ENCODE data around the gene IL7R.

DNA sequence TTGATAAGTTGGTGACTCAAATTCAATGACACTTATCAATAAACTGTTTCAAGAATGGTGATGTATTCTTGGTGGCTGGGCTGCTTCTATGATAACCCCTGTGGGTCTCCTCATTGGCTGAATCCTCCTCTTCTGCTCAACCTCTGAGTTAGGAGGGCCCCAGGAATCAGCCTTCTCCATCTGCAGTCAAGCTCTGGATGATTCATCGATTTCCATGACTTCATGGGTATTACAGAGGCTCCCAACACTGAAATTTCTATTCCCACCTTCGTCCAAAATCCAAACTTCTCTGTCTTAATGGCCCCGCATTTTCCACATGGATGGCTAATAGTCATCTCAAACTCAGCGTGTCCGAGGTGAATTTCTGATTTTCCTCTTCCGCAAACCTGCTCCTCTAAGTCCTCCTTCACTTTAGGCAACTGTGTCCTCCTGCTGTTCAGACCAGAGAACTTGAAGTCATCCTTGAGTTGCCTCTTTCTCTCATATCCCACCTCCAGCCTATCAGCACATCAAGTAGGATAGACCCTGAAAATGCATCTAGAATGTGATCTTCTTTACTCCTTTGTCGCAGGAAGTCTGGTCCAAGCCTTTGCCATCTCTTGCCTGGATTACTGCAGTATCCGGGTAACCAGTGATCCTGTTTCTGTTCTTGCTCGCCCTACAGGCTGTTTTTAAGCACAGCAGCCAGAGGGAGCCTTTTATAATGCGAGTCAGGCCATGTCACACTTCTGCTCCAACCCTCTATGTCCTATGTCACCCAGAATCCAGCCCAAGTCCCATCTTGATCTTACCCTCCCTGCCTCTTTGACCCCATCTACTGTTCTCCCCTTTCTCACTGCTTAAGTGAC, 41.4 kb upstream of the IL7R start:
- TF ChIP-seq, protein P1, sequence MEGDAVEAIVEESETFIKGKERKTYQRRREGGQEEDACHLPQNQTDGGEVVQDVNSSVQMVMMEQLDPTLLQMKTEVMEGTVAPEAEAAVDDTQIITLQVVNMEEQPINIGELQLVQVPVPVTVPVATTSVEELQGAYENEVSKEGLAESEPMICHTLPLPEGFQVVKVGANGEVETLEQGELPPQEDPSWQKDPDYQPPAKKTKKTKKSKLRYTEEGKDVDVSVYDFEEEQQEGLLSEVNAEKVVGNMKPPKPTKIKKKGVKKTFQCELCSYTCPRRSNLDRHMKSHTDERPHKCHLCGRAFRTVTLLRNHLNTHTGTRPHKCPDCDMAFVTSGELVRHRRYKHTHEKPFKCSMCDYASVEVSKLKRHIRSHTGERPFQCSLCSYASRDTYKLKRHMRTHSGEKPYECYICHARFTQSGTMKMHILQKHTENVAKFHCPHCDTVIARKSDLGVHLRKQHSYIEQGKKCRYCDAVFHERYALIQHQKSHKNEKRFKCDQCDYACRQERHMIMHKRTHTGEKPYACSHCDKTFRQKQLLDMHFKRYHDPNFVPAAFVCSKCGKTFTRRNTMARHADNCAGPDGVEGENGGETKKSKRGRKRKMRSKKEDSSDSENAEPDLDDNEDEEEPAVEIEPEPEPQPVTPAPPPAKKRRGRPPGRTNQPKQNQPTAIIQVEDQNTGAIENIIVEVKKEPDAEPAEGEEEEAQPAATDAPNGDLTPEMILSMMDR (IDR thresholded peaks at IDR 0.05) = peak in 3 of 6 experiments; percentile 23 to 54 (median 28)
- no peak for TF ChIP-seq POLR2A (IDR thresholded peaks at IDR 0.05)

All from esophagus squamous epithelium (tissue), 4 donors.